Measurements from ENCODE around the gene GRM4. TPM values are rescaled to one million over a fixed set of nuclear protein-coding genes. Genes with fewer than 3 reads are reported as not detected.

GRM4 gene
- total RNA-seq, 1 donor from 2014 or later = not detected

- peaks cover 7% of the 10 kb centered on the region for H3K4me1 ChIP-seq
- no peak for DNase-seq
- H3K36me3 ChIP-seq = no peaks in the 10 kb centered on the region
- TF ChIP-seq CTCF (IDR thresholded peaks at IDR 0.05; ENCODE audit: borderline replicate concordance) = no peak
- H3K9me3 ChIP-seq (replicated peaks) = peaks cover 23% of the 10 kb centered on the region
- peaks cover 44% of the 10 kb centered on the region for H3K27me3 ChIP-seq (ENCODE audit: low read depth)
- intact Hi-C loops (cut with micrococcal nuclease) = no loop called here
- no peak overlapping the region for H3K27ac ChIP-seq (replicated peaks)
- no peak overlapping the region for H3K4me3 ChIP-seq
Observed at GRCh38 chr6:34157236-34157830, 11.4 kb upstream of the GRM4 start.

GRCh38 chr6:34155471-34156300, 9.8 kb upstream of the GRM4 start:
- intact Hi-C loops (cut with micrococcal nuclease) = no loop called here
- no peak for TF ChIP-seq CTCF (IDR thresholded peaks at IDR 0.05; ENCODE audit: borderline replicate concordance)
- H3K4me1 ChIP-seq = peaks cover 7% of the 10 kb centered on the region
- H3K9me3 ChIP-seq (replicated peaks) = peaks cover 23% of the 10 kb centered on the region
- H3K27me3 ChIP-seq (ENCODE audit: low read depth) = peaks cover 60% of the 10 kb centered on the region
- no peak overlapping the region for H3K4me3 ChIP-seq
- DNase-seq = no peak
- no peaks in the 10 kb centered on the region for H3K36me3 ChIP-seq
- H3K27ac ChIP-seq (replicated peaks) = no peak overlapping the region

GRCh38 chr6:34154668-34155447, 9.0 kb upstream of the GRM4 start:
- TF ChIP-seq CTCF (IDR thresholded peaks at IDR 0.05; ENCODE audit: borderline replicate concordance) = peak; percentile 96
- Histone ChIP-seq H3K27ac (replicated peaks) (no peak overlapping the region), H3K4me1 (peaks cover 7% of the 10 kb centered on the region), H3K4me3 (peak overlapping the region; percentile 38), H3K27me3 (ENCODE audit: low read depth) (peaks cover 68% of the 10 kb centered on the region), H3K9me3 (replicated peaks) (peaks cover 15% of the 10 kb centered on the region), H3K36me3 (no peaks in the 10 kb centered on the region)
- peak; percentile 26 for DNase-seq
- intact Hi-C loops (cut with micrococcal nuclease) = no loop called here

- Histone ChIP-seq H3K27ac (replicated peaks) (no peak overlapping the region), H3K27me3 (ENCODE audit: low read depth) (peaks cover 84% of the 10 kb centered on the region), H3K36me3 (no peaks in the 10 kb centered on the region), H3K9me3 (replicated peaks) (no peaks in the 10 kb centered on the region), H3K4me3 (no peak overlapping the region), H3K4me1 (peaks cover 7% of the 10 kb centered on the region)
- DNase-seq = no peak
- intact Hi-C loops (cut with micrococcal nuclease) = no loop called here
- TF ChIP-seq CTCF (IDR thresholded peaks at IDR 0.05; ENCODE audit: borderline replicate concordance) = no peak
Observed at GRCh38 chr6:34152806-34153520, 7.1 kb upstream of the GRM4 start.

GRCh38 chr6:34152042-34152524, 6.2 kb upstream of the GRM4 start:
- no peak for DNase-seq
- intact Hi-C loops (cut with micrococcal nuclease) = no loop called here
- no peak overlapping the region for H3K4me3 ChIP-seq

More at GRCh38 chr6:34152042-34152524, 6.2 kb upstream of the GRM4 start:
- Histone ChIP-seq H3K27me3 (ENCODE audit: low read depth) (peaks cover 91% of the 10 kb centered on the region), H3K36me3 (no peaks in the 10 kb centered on the region), H3K9me3 (replicated peaks) (no peaks in the 10 kb centered on the region), H3K27ac (replicated peaks) (no peak overlapping the region), H3K4me1 (peaks cover 7% of the 10 kb centered on the region)
- no peak for TF ChIP-seq CTCF (IDR thresholded peaks at IDR 0.05; ENCODE audit: borderline replicate concordance)
